ENCODE data around the gene BSDC1. TPM values are rescaled to one million over a fixed set of nuclear protein-coding genes. Genes with fewer than 3 reads are reported as not detected.
"Not testable (repeated sequence)": the region's sequence is repeated elsewhere in the genome, so short reads cannot be mapped to it uniquely, and the experiment has no call there.

Gene BSDC1
- total RNA-seq, 4 donors from 2014 or later = 96.0 to 140 (median 120) TPM

- no peak for DNase-seq (ENCODE audit: low spot score in 2 of 2)
- WGBS = 65% methylated on average over 11 of the region's 35 CpGs
These were observed 33.0 kb downstream of the BSDC1 start for GRCh38 chr1:32361308-32361673.

GRCh38 chr1:32358435-32358834 lies 35.8 kb downstream of the BSDC1 start:
- H3K27me3 ChIP-seq = no peaks in the 10 kb centered on the region
- WGBS = 69% methylated on average over 3 of the region's 3 CpGs
- H3K36me3 ChIP-seq = peaks cover 1% of the 10 kb centered on the region
- no peak for DNase-seq (ENCODE audit: low spot score in 2 of 2)
- H3K4me1 ChIP-seq = peaks cover 28% of the 10 kb centered on the region
- no peak overlapping the region for H3K27ac ChIP-seq
- no peak overlapping the region for H3K4me3 ChIP-seq
- TF ChIP-seq CTCF (IDR thresholded peaks at IDR 0.05) (no peak), EP300 (IDR thresholded peaks at IDR 0.05) (no peak), POLR2AphosphoS5 (IDR thresholded peaks at IDR 0.05) (no peak), POLR2A (IDR thresholded peaks at IDR 0.05) (no peak)
- H3K9me3 ChIP-seq = no peaks in the 10 kb centered on the region

More at GRCh38 chr1:32361308-32361673, 33.0 kb downstream of the BSDC1 start:
- H3K4me1 ChIP-seq = peaks cover 18% of the 10 kb centered on the region
- H3K4me3 ChIP-seq = peak overlapping the region; percentile 50
- peaks cover 20% of the 10 kb centered on the region for H3K36me3 ChIP-seq
- TF ChIP-seq EP300 (IDR thresholded peaks at IDR 0.05) (no peak), POLR2AphosphoS5 (IDR thresholded peaks at IDR 0.05) (peak in 2 of 3 donors; percentile 33 to 38)
- peak overlapping the region; percentile 61 for H3K27ac ChIP-seq
- H3K27me3 ChIP-seq = no peaks in the 10 kb centered on the region
- no peaks in the 10 kb centered on the region for H3K9me3 ChIP-seq

DNA sequence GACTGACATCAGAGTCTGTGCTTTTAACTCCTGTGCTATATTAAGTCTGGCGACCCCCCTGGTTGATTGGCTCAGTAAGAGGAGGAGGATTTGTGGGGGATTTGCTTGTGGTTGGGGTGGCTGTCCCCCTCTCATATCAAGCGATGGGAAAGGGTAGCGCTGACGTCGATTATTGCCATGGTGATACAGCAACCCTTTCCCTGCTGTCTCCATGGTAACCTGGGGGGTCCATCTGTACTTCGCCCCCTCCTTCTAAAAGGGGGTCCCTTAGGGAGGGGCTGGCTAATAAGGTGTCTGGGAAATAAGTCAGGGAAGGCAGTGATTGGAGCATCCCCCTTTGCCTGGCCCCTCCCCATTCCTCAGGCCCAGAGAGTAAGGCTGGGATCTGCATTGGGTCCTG lies 36.6 kb downstream of the BSDC1 start:
- H3K4me1 ChIP-seq = peaks cover 34% of the 10 kb centered on the region
- H3K27ac ChIP-seq = no peak overlapping the region
- no peaks in the 10 kb centered on the region for H3K9me3 ChIP-seq
- DNase-seq (ENCODE audit: low spot score in 2 of 2) = no peak
- WGBS = 67% methylated on average over 6 of the region's 6 CpGs
- no peak for TF ChIP-seq POLR2A (IDR thresholded peaks at IDR 0.05)
- TF ChIP-seq CTCF (IDR thresholded peaks at IDR 0.05) = no peak
- no peak for TF ChIP-seq EP300 (IDR thresholded peaks at IDR 0.05)
- TF ChIP-seq POLR2AphosphoS5 (IDR thresholded peaks at IDR 0.05) = no peak
- H3K4me3 ChIP-seq = no peak overlapping the region
- no peaks in the 10 kb centered on the region for H3K27me3 ChIP-seq
- H3K36me3 ChIP-seq = no peaks in the 10 kb centered on the region

GRCh38 chr1:32356478-32356877 lies 37.8 kb downstream of the BSDC1 start:
- no peak overlapping the region for H3K4me3 ChIP-seq
- H3K9me3 ChIP-seq = no peaks in the 10 kb centered on the region
- TF ChIP-seq POLR2A (IDR thresholded peaks at IDR 0.05) = no peak
- no peak for TF ChIP-seq CTCF (IDR thresholded peaks at IDR 0.05)
- no peak overlapping the region for H3K27ac ChIP-seq
- H3K4me1 ChIP-seq = peaks cover 31% of the 10 kb centered on the region
- 100% methylated on average over 1 of the region's 1 CpG for WGBS
- H3K27me3 ChIP-seq = no peaks in the 10 kb centered on the region
- DNase-seq (ENCODE audit: low spot score in 2 of 2) = no peak
- no peaks in the 10 kb centered on the region for H3K36me3 ChIP-seq

GRCh38 chr1:32355778-32356177 lies 38.5 kb downstream of the BSDC1 start:
- H3K9me3 ChIP-seq; H3K27me3 ChIP-seq; H3K36me3 ChIP-seq; H3K4me3 ChIP-seq; H3K27ac ChIP-seq; DNase-seq (ENCODE audit: low spot score in 2 of 2): not testable (repeated sequence)
- peaks cover 28% of the 10 kb centered on the region for H3K4me1 ChIP-seq
- WGBS = 93% methylated on average over 6 of the region's 6 CpGs

DNA sequence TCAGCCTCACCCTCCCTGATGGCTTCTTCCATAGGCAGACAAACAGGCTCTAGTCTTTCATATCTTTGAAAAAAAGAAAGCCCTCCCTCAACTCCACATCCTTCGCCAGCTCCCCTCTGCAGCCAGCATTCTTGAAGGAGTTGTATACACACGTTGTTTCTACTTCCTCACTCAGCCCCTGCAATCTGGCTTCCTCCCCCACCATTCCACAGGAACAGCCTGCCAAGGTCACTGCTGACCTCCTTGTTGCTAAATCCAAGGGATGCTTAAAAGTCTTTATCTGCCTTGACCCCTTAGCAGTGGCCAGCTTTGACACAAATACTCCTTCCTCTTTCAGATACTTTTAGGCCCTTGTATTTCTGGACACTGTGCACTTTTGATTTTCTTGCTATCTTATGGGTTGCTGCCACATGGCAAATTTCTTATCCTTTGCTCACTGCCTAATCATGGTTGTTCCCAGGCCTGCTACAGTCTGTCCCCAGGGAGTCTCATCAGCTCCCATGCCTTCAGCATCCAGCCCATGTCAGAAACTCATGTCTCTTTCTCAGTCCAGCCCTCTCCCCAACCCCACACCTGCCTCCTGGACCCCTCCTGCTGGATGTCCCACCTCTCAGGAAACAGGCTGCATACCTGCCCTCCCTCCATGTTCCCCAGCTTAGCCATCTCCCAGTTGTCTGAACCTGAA lies 40.2 kb downstream of the BSDC1 start:
- TF ChIP-seq POLR2AphosphoS5 (IDR thresholded peaks at IDR 0.05) (no peak), POLR2A (IDR thresholded peaks at IDR 0.05) (no peak), CTCF (IDR thresholded peaks at IDR 0.05) (no peak), EP300 (IDR thresholded peaks at IDR 0.05) (no peak)
- H3K4me3 ChIP-seq = no peak overlapping the region
- peaks cover 40% of the 10 kb centered on the region for H3K4me1 ChIP-seq
- H3K27me3 ChIP-seq = no peaks in the 10 kb centered on the region
- peak overlapping the region; percentile 52 for H3K27ac ChIP-seq
- 52% methylated on average over 2 of the region's 2 CpGs for WGBS
- no peak for DNase-seq (ENCODE audit: low spot score in 2 of 2)
- no peaks in the 10 kb centered on the region for H3K36me3 ChIP-seq
- H3K9me3 ChIP-seq = no peaks in the 10 kb centered on the region

Measured in suprapubic skin (tissue), 4 donors.